Peyer's patch (tissue), 4 donors: ENCODE results near the gene PALLD.

Experiments used
- CTCF ChIP-seq, 6 experiments: fragments of 450-650 bp in 4 of 6; fragments of 200-600 bp in 2 of 6; sonication (generic) in 1 of 6; IDR thresholded peaks; one replicate each; pipeline ENCODE4 v1.5.1; 2017 to 2019; ENCODE audit warnings: antibody characterized with exemption in 6 of 6, mild to moderate bottlenecking in 3 of 6, moderate library complexity in 1 of 6
- POLR2A ChIP-seq, 2 donors: fragments of 450-650 bp; IDR thresholded peaks; one replicate each; pipeline ENCODE4 v1.5.1; 2017; ENCODE audit warnings: antibody characterized with exemption in 2 of 2, mild to moderate bottlenecking in 2 of 2, moderate library complexity in 2 of 2

- no peak for TF ChIP-seq POLR2A (IDR thresholded peaks at IDR 0.05)
- no peak for TF ChIP-seq CTCF (IDR thresholded peaks at IDR 0.05)
Measured at GRCh38 chr4:168633064-168633463, 136.2 kb downstream of the PALLD start.
